Measurements from ENCODE around the gene IRF2BPL.
"Not testable (repeated sequence)": the region's sequence is repeated elsewhere in the genome, so short reads cannot be mapped to it uniquely, and the experiment has no call there.

Gene IRF2BPL

DNA sequence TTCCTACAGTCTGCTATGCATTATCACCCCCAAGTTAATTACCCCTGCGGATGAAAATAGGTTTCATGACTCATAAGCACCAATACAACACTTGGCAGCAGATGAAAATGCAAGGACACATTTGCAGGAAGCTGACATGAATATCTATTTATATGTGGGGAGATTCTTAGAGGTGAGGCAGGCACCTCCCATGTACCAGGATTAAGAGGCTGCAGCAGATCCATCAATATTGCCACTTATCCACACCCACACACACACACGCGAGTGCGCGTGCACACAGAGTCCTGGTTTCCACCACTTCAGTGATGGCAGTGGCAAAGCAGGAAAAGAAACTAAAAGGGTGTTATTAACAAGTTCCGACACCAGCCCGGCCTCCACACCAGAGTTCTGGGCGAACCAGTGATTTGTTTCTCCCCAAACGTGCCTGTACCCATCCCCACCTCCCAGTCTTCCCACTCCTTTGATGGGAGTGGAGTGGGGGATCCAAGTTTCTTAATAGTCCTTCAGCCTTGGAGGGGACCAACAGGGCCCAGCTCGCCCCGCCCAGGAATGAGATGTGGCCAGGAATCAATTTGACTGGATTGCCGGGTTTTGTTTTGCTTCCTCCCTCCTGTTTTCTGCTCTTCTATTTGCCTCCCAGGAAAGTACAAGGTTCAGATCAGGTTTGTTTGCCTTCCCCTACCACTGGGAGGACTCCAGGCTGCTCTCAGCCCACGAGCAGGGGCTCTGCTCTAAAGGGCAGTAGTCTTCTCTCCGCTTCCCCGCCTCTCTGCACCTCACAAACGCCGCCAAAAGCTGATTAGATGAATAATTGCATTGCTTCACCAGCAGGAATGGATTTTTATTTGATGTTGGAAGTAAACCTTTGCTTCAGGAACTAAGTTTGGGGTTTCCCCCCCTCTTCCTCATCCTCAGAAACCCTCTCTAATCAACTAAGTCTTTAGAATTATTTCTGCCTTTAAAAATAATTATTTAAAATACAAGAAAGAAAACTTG is 5.2 kb downstream of the IRF2BPL start:
- DNase-seq = peak; percentile 48 to 53
- no peak overlapping the region for H3K4me3 ChIP-seq (ENCODE audit: low read depth, low read length)
- no peak overlapping the region for H2AFZ ChIP-seq (ENCODE audit: insufficient read depth, low read length, poor library complexity)
- no peak overlapping the region for H4K91ac ChIP-seq (ENCODE audit: low read depth, low read length)
- H3K79me2 ChIP-seq (ENCODE audit: control insufficient read depth, insufficient read depth, low read length, poor library complexity) = peaks cover 29% of the 10 kb centered on the region
- no peak overlapping the region for H2BK12ac ChIP-seq (ENCODE audit: low read length)
- no peak overlapping the region for H2AK5ac ChIP-seq (ENCODE audit: low read length)
- H2BK120ac ChIP-seq (ENCODE audit: insufficient read depth, low read length, poor library complexity) = no peak overlapping the region
- H3K18ac ChIP-seq (ENCODE audit: low read length) = no peak overlapping the region
- H3K36me3 ChIP-seq (ENCODE audit: control insufficient read depth in 1 of 2, insufficient read depth in 2 of 2, low read length in 2 of 2) = peaks cover 11 to 14% of the 10 kb centered on the region in 2 experiments
- H4K8ac ChIP-seq (ENCODE audit: low read depth, low read length) = no peak overlapping the region
- H3K9me3 ChIP-seq (ENCODE audit: insufficient read depth, low read depth, low read length) = no peaks in the 10 kb centered on the region
- no peak overlapping the region for H2BK5ac ChIP-seq (ENCODE audit: low read depth, low read length, poor library complexity)
- no peak overlapping the region for H3K27ac ChIP-seq (ENCODE audit: low read depth, low read length)
- H3K4me1 ChIP-seq (ENCODE audit: control insufficient read depth in 1 of 2, insufficient read depth in 2 of 2, low read length in 2 of 2) = peaks cover 19 to 25% of the 10 kb centered on the region in 2 experiments
- WGBS (ENCODE audit: extremely low coverage, insufficient coverage, insufficient read length) = no CpG with 5 or more reads among the region's 17 CpGs
- H3K79me1 ChIP-seq (ENCODE audit: low read length) = peaks cover 32% of the 10 kb centered on the region
- no peak overlapping the region for H3K4ac ChIP-seq (ENCODE audit: low read depth, low read length)
- H3K9ac ChIP-seq (ENCODE audit: low read length) = no peak overlapping the region
- H3K27me3 ChIP-seq (ENCODE audit: insufficient read depth, low read length) = no peaks in the 10 kb centered on the region
- no peak overlapping the region for H3K23ac ChIP-seq (ENCODE audit: low read length)
- no peak overlapping the region for H4K12ac ChIP-seq (ENCODE audit: low read depth, low read length)
- no peak overlapping the region for H3K4me2 ChIP-seq (ENCODE audit: low read length)
- no peak overlapping the region for H3K14ac ChIP-seq (ENCODE audit: low read length)

DNA sequence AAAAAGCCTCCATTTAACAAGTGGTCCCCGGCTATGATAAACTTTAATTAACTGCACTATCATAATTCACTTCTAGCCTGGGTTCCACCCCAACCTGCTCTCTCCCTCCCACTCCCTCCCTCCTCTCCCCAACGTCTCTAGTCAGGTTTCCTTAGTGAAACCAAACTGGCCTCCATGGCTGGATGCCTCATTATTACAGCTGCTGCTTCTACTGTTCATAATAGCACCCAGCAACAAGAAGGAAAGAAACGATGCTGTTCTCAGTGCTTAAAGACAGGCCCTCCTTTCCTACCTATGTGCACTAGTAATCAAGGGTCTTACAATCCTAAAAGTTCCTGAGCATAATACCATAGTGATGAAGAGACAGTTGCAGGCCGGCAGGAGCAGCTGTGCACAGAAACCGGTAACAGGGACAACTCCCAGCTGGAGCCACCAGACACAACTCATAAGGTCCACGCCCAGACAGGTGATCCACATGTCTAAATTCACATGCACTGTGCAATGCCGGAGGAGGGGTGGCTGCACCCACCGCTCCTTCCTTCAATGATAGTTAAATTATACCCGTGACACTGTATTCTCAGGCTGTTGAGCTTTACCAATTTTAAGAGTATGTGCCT is 6.2 kb downstream of the IRF2BPL start:
- no peak overlapping the region for H3K27ac ChIP-seq (ENCODE audit: low read depth, low read length)
- no peak overlapping the region for H4K8ac ChIP-seq (ENCODE audit: low read depth, low read length)
- no CpG with 5 or more reads among the region's 9 CpGs for WGBS (ENCODE audit: extremely low coverage, insufficient coverage, insufficient read length)
- no peak overlapping the region for H3K4me2 ChIP-seq (ENCODE audit: low read length)
- H3K4me3 ChIP-seq (ENCODE audit: low read depth, low read length) = no peak overlapping the region
- DNase-seq = peak; percentile 54 to 73
- peaks cover 21% of the 10 kb centered on the region for H3K79me2 ChIP-seq (ENCODE audit: control insufficient read depth, insufficient read depth, low read length, poor library complexity)
- no peak overlapping the region for H3K9ac ChIP-seq (ENCODE audit: low read length)
- H3K18ac ChIP-seq (ENCODE audit: low read length) = no peak overlapping the region
- no peak overlapping the region for H2AFZ ChIP-seq (ENCODE audit: insufficient read depth, low read length, poor library complexity)
- no peak overlapping the region for H2BK120ac ChIP-seq (ENCODE audit: insufficient read depth, low read length, poor library complexity)
- H3K4ac ChIP-seq (ENCODE audit: low read depth, low read length) = no peak overlapping the region
- H2BK12ac ChIP-seq (ENCODE audit: low read length) = no peak overlapping the region
- H3K14ac ChIP-seq (ENCODE audit: low read length) = no peak overlapping the region
- no peak overlapping the region for H3K23ac ChIP-seq (ENCODE audit: low read length)
- no peak overlapping the region for H2AK5ac ChIP-seq (ENCODE audit: low read length)
- no peaks in the 10 kb centered on the region for H3K27me3 ChIP-seq (ENCODE audit: insufficient read depth, low read length)
- no peak overlapping the region for H4K12ac ChIP-seq (ENCODE audit: low read depth, low read length)
- H3K36me3 ChIP-seq (ENCODE audit: control insufficient read depth in 1 of 2, insufficient read depth in 2 of 2, low read length in 2 of 2) = peaks cover 11 to 14% of the 10 kb centered on the region in 2 experiments
- H3K4me1 ChIP-seq (ENCODE audit: control insufficient read depth in 1 of 2, insufficient read depth in 2 of 2, low read length in 2 of 2) = peaks cover 19 to 25% of the 10 kb centered on the region in 2 experiments
- no peak overlapping the region for H4K91ac ChIP-seq (ENCODE audit: low read depth, low read length)
- H3K9me3 ChIP-seq (ENCODE audit: insufficient read depth, low read depth, low read length) = no peaks in the 10 kb centered on the region
- H2BK5ac ChIP-seq (ENCODE audit: low read depth, low read length, poor library complexity) = no peak overlapping the region
- H3K79me1 ChIP-seq (ENCODE audit: low read length) = peaks cover 23% of the 10 kb centered on the region

DNA sequence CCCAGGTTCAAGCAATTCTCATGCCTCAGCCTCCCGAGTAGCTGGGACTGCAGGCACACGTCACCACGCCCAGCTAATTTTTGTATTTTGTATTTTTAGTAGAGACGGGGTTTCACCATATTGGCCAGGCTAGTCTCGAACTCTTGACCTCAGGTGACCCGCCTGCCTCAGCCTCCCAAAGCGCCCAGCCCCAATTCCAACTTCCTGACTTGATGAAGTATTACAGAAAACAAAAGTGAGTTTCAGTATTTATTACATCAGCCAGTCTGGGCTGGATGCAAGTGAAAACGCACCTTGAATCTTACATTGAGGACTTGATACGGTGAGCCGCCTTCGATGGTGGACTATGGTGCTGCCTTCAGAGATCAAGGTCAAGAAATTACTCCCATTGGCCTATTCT is 7.1 kb downstream of the IRF2BPL start:
- H4K12ac ChIP-seq (ENCODE audit: low read depth, low read length); H2AFZ ChIP-seq (ENCODE audit: insufficient read depth, low read length, poor library complexity): not testable (repeated sequence)

DNA sequence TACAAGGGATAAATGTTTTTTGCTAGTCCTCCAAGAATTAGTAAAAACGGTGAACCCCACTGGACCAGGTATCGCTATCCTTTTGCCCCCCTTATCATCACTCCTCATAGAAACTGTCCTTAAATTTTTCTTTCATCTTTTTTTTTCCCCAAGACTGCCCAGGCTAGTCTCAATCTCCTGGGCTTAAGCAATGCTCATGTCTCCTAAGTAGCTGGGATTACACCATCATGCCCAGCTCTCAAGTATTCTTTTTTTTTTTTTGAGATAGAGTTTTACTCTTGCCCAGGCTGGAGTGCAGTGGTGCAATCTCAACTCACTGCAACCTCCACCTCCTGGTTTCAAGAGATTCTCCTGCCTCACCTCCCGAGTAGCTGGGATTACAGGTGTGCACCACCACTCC is 9.7 kb downstream of the IRF2BPL start:
- Histone ChIP-seq H3K27ac (ENCODE audit: low read depth, low read length) (no peak overlapping the region), H3K27me3 (ENCODE audit: insufficient read depth, low read length) (no peaks in the 10 kb centered on the region), H3K18ac (ENCODE audit: low read length) (no peak overlapping the region), H3K4me1 (ENCODE audit: control insufficient read depth in 1 of 2, insufficient read depth in 2 of 2, low read length in 2 of 2) (peaks cover 15 to 18% of the 10 kb centered on the region in 2 experiments), H4K12ac (ENCODE audit: low read depth, low read length) (no peak overlapping the region), H2AFZ (ENCODE audit: insufficient read depth, low read length, poor library complexity) (no peak overlapping the region), H3K79me2 (ENCODE audit: control insufficient read depth, insufficient read depth, low read length, poor library complexity) (peaks cover 1% of the 10 kb centered on the region), H2BK5ac (ENCODE audit: low read depth, low read length, poor library complexity) (no peak overlapping the region), H3K23ac (ENCODE audit: low read length) (no peak overlapping the region), H2AK5ac (ENCODE audit: low read length) (no peak overlapping the region), H3K79me1 (ENCODE audit: low read length) (peaks cover 6% of the 10 kb centered on the region), H2BK120ac (ENCODE audit: insufficient read depth, low read length, poor library complexity) (no peak overlapping the region), H3K4ac (ENCODE audit: low read depth, low read length) (no peak overlapping the region), H3K4me2 (ENCODE audit: low read length) (no peak overlapping the region), H3K9me3 (ENCODE audit: insufficient read depth, low read depth, low read length) (no peaks in the 10 kb centered on the region), H3K4me3 (ENCODE audit: low read depth, low read length) (no peak overlapping the region), H3K14ac (ENCODE audit: low read length) (no peak overlapping the region), H3K9ac (ENCODE audit: low read length) (no peak overlapping the region), H4K91ac (ENCODE audit: low read depth, low read length) (no peak overlapping the region), H3K36me3 (ENCODE audit: control insufficient read depth in 1 of 2, insufficient read depth in 2 of 2, low read length in 2 of 2) (no peaks in the 10 kb centered on the region), H2BK12ac (ENCODE audit: low read length) (no peak overlapping the region), H4K8ac (ENCODE audit: low read depth, low read length) (no peak overlapping the region)
- no peak for DNase-seq
- WGBS (ENCODE audit: extremely low coverage, insufficient coverage, insufficient read length) = no CpG with 5 or more reads among the region's 3 CpGs

More for the DNA sequence above, 7.1 kb downstream of the IRF2BPL start:
- not testable (repeated sequence) for H3K4me3 ChIP-seq (ENCODE audit: low read depth, low read length); H2BK5ac ChIP-seq (ENCODE audit: low read depth, low read length, poor library complexity); H3K14ac ChIP-seq (ENCODE audit: low read length); H3K4me2 ChIP-seq (ENCODE audit: low read length); H3K23ac ChIP-seq (ENCODE audit: low read length); H2BK120ac ChIP-seq (ENCODE audit: insufficient read depth, low read length, poor library complexity); H3K9ac ChIP-seq (ENCODE audit: low read length); H3K9me3 ChIP-seq (ENCODE audit: insufficient read depth, low read depth, low read length); H3K4ac ChIP-seq (ENCODE audit: low read depth, low read length); H2BK12ac ChIP-seq (ENCODE audit: low read length); H4K91ac ChIP-seq (ENCODE audit: low read depth, low read length); H2AK5ac ChIP-seq (ENCODE audit: low read length); H4K8ac ChIP-seq (ENCODE audit: low read depth, low read length); H3K27me3 ChIP-seq (ENCODE audit: insufficient read depth, low read length); DNase-seq; H3K27ac ChIP-seq (ENCODE audit: low read depth, low read length); H3K18ac ChIP-seq (ENCODE audit: low read length)
- Histone ChIP-seq H3K79me1 (ENCODE audit: low read length) (peaks cover 13% of the 10 kb centered on the region), H3K4me1 (ENCODE audit: control insufficient read depth in 1 of 2, insufficient read depth in 2 of 2, low read length in 2 of 2) (peaks cover 16 to 23% of the 10 kb centered on the region in 2 experiments), H3K36me3 (ENCODE audit: control insufficient read depth in 1 of 2, insufficient read depth in 2 of 2, low read length in 2 of 2) (peaks cover 10 to 12% of the 10 kb centered on the region in 2 experiments), H3K79me2 (ENCODE audit: control insufficient read depth, insufficient read depth, low read length, poor library complexity) (peaks cover 13% of the 10 kb centered on the region)
- no CpG with 5 or more reads among the region's 11 CpGs for WGBS (ENCODE audit: extremely low coverage, insufficient coverage, insufficient read length)
